RWPE1 (cell line): ENCODE results near the gene PPM1E.

ENCODE experiments used
- CTCF ChIA-PET: fragments of 350-600 bp; sonication (Branson Sonifier 250); formaldehyde crosslinking; extraction: SDS; loops from one replicate; lab custom pipeline; 2021; lab: Yijun Ruan, JAX
- POLR2A ChIA-PET: fragments of 400-600 bp; formaldehyde crosslinking; extraction: SDS; loops from one replicate; lab custom pipeline; 2020; ENCODE audit warnings: antibody characterized with exemption; ENCODE audit not compliant: low non-redundant PET; lab: Yijun Ruan, JAX
- DNase-seq: peaks from one replicate; pipeline ENCODE4 v3.0.0; 2012; ENCODE audit warnings: low spot score
- H3K27ac ChIP-seq: fragments of 450-650 bp; 2 replicates; pipeline ENCODE4 v1.5.1; 2017
- TF ChIP-seq, protein P1 (sequence below): fragments of 450-650 bp; conservative IDR thresholded peaks from 2 replicates; pipeline ENCODE4 v1.5.1; 2017; ENCODE audit warnings: low read depth, mild to moderate bottlenecking

Gene PPM1E

DNA sequence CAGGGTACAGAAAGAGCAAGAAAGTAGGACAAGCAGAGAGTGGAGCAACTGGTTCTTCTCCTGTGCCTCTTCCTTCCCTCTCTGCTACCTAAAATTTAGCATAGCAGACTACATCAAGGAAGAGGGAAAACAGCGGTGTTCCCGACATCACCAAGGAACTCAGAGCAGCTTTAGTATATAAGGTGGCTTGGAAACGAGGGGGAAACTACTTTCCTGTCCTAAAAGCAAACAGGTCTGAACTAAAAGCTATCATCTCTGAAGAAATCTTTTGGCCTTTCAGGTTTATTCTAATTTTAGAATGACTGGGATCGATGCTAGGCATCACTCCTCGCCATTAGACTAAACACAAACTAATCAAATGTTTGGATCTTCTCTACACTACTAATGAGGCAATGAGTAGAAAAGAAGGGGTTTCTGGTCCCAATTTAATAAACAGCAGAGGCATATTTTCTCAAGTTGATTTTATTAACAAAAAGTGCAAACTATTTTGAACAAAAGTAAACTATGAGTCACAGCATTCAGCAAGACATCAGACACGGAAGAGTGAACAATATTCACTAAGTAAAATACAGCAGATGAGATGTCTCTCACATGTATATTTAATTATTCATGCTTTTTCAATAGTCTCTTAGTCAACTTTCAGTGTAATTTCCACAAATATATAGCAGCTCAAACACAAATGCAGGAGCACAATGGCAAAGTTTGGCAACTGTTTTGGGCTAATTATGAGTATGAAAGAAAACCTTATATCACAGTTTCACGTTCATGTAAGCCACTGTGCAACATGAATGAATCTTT is 242.3 kb downstream of the PPM1E start:
- TF ChIP-seq, protein P1, sequence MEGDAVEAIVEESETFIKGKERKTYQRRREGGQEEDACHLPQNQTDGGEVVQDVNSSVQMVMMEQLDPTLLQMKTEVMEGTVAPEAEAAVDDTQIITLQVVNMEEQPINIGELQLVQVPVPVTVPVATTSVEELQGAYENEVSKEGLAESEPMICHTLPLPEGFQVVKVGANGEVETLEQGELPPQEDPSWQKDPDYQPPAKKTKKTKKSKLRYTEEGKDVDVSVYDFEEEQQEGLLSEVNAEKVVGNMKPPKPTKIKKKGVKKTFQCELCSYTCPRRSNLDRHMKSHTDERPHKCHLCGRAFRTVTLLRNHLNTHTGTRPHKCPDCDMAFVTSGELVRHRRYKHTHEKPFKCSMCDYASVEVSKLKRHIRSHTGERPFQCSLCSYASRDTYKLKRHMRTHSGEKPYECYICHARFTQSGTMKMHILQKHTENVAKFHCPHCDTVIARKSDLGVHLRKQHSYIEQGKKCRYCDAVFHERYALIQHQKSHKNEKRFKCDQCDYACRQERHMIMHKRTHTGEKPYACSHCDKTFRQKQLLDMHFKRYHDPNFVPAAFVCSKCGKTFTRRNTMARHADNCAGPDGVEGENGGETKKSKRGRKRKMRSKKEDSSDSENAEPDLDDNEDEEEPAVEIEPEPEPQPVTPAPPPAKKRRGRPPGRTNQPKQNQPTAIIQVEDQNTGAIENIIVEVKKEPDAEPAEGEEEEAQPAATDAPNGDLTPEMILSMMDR = no peak
- CTCF ChIA-PET = no interaction called here
- POLR2A ChIA-PET = no interaction called here
- DNase-seq = no peak
- H3K27ac ChIP-seq = no peak overlapping the region

DNA sequence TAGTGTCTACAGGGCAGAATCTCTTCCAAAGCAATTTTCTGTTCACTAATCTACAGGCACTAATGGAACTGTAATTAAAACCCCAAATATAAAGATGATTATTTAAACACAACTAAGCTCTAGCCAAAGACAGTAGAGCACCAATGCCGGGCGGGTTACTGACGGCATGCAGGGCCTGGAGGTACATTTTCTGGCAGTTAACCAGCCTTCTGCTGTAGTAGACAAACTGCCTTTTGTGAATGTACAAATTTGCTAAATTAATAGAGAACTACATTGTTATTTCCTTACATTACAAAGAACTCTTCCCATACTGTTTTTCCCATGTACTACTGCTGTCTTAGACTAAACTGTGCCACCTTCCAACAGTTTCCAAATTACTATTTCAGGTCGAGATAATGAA is 243.2 kb downstream of the PPM1E start:
- H3K27ac ChIP-seq = no peak overlapping the region
- ChIA-PET POLR2A (interaction anchor here (0.6 kb wide), 1 partner anchor 8 kb away, joined by 4 read pairs; no protein-coding TSS in a partner anchor), CTCF (interaction anchor here (0.6 to 0.7 kb wide), 2 partner anchors 13 to 554 kb away, joined by 3 read pairs; no protein-coding TSS in a partner anchor)
- no peak for DNase-seq
- TF ChIP-seq, protein P1 = no peak

DNA sequence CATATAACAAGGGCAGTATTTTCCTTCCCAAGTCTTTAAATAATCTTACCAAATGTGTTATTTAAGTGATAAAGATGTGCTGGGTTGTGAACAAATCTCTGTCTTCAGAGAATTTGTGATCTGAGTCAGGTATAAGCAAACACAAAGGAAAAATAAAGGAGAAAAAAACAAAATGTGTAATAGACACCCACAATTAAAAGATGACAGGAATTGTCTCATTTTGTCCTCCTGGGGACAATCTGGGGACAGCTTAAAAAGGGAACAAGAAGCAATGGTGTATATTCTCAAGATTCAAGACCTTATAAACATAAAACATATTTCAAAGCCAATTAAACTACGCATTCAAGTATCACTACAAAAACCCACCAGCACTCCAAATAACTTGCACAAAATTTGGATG is 243.8 kb downstream of the PPM1E start:
- TF ChIP-seq, protein P1 = no peak
- ChIA-PET POLR2A (interaction anchor here (0.6 kb wide), 1 partner anchor 9 kb away, joined by 4 read pairs; no protein-coding TSS in a partner anchor), CTCF (interaction anchor here (0.6 to 0.7 kb wide), 3 partner anchors 12 to 555 kb away, joined by 3 to 6 read pairs (median 3); no protein-coding TSS in a partner anchor)
- DNase-seq = no peak
- no peak overlapping the region for H3K27ac ChIP-seq

DNA sequence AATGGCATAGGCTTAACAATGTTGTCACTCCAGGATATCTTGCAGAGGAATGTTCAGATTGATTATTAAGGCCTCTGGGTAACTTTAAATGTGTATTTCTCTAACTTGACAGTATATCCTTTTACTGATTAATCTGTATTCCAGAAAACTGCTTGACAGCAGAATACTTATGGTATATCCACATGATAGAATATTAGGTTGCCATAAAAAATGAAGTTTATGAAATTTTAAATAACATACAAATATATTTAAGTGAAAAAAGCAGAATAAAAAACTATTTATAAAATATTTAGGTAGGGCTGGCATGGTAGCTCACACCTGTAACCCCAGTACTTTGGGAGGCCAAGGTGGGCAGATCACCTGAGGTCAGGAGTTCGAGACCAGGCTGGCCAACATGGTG is 244.4 kb downstream of the PPM1E start:
- CTCF ChIA-PET = interaction anchor here (0.6 kb wide), 2 partner anchors 331 to 341 kb away, joined by 3 to 6 read pairs; no protein-coding TSS in a partner anchor
- no peak overlapping the region for H3K27ac ChIP-seq
- POLR2A ChIA-PET = no interaction called here
- no peak for DNase-seq
- TF ChIP-seq, protein P1 = no peak

DNA sequence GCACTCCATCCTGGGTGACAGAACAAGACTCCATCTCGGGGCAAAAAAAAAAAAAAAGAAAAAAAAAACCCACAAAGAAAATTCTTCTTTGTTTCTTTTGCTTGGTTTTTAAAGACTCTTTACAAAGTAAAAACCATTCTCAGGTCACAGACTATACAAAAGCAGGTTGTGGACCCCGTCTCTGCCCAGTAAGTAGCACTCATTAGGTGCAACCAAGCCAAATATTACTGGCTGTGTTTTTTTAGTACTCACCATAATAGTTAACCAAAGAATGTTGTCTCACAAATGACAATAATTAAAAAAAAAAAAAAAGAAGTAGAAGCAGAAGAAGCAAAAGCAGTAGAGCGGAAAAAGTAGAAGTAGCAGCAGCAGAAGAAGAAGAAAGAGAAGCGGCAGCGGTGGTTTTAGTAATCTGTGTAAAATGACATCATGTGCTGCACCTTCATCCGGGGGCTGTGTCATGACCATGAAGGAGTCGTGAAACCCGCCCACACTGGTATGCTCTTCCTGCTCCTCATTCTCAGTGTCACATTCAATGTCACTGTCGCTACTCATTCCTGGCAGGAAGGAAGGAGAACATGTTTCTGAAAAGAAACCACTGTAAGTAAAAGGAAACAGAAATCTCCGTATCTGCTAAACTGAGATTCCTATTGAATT is 245.6 kb downstream of the PPM1E start:
- ChIA-PET POLR2A (no interaction called here), CTCF (no interaction called here)
- TF ChIP-seq, protein P1 = no peak
- no peak overlapping the region for H3K27ac ChIP-seq
- no peak for DNase-seq

DNA sequence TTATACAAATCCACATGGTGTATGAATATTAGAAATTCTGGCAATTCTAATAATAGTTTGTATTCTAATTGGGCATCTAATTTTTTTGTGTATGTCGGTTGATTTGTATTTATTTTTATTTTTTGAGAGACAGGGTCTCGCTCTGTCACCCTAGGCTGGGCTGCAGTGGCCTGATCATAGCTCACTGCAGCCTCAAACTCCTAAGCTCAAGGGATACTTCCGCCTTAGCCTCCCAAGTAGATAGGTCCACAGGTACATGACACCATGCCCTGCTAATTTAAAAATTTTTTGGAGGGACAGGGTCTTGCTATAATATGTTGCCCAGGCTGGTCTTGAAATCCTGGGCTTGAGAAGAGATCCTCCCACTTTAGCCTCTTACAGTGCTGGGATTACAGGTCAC is 246.5 kb downstream of the PPM1E start:
- ChIA-PET CTCF (interaction anchor here (4.2 kb wide), 1 partner anchor 291 kb away, joined by 35 read pairs; no protein-coding TSS in a partner anchor), POLR2A (no interaction called here)
- no peak for DNase-seq
- TF ChIP-seq, protein P1 = no peak
- H3K27ac ChIP-seq = no peak overlapping the region
